DND-41 (cell line): Measurements from ENCODE around the gene MRPS27.

Experiments used
- ATAC-seq: fragments of 200-7000 bp; cut with Tn5 transposase; 3 replicates; pipeline ENCODE4 v1.9.1; 2021; ENCODE audit warnings: low read depth; ENCODE audit not compliant: insufficient read depth
- DNase-seq: peaks from one replicate; pipeline ENCODE4 v3.0.0-alpha.2; 2020
- H2AFZ ChIP-seq: 2 replicates; pipeline ENCODE4 v1.6.0; 2012; ENCODE audit warnings: low read depth, low read length
- H3K27ac ChIP-seq: 2 replicates; pipeline ENCODE4 v1.5.1; 2012; ENCODE audit warnings: low read length, inconsistent platforms
- H3K27me3 ChIP-seq: fragments of 200-600 bp; sonication (generic); 2 replicates; pipeline ENCODE4 v1.6.0; 2012; ENCODE audit warnings: low read length, mild to moderate bottlenecking, inconsistent platforms; ENCODE audit not compliant: insufficient read depth, poor library complexity
- H3K36me3 ChIP-seq: 2 replicates; pipeline ENCODE4 v1.5.1; 2012; ENCODE audit warnings: low read length, inconsistent platforms; ENCODE audit not compliant: insufficient read depth
- H3K4me1 ChIP-seq: 2 replicates; pipeline ENCODE4 v1.5.1; 2012; ENCODE audit warnings: mild to moderate bottlenecking, low read length; ENCODE audit not compliant: insufficient read depth
- H3K4me2 ChIP-seq: 2 replicates; pipeline ENCODE4 v1.6.0; 2012; ENCODE audit warnings: mild to moderate bottlenecking, moderate library complexity, low read length, inconsistent platforms; ENCODE audit not compliant: insufficient read depth
- H3K4me3 ChIP-seq, 2 experiments: fragments of 200-600 bp in 1 of 2; shearing (Covaris generic) in 1 of 2; 2 replicates each; pipeline ENCODE4 v1.5.1; 2012 to 2016; ENCODE audit warnings: inconsistent platforms in 2 of 2, low read length in 2 of 2, mild to moderate bottlenecking in 2 of 2, low read depth in 1 of 2, moderate library complexity in 1 of 2
- H3K79me2 ChIP-seq: 2 replicates; pipeline ENCODE4 v1.6.0; 2012; ENCODE audit warnings: low read length, inconsistent platforms; ENCODE audit not compliant: insufficient read depth
- H3K9ac ChIP-seq: 2 replicates; pipeline ENCODE4 v1.6.0; 2012; ENCODE audit warnings: low read depth, mild to moderate bottlenecking, inconsistent platforms, low read length, moderate library complexity
- H3K9me3 ChIP-seq: 2 replicates; pipeline ENCODE4 v1.5.1; 2012; ENCODE audit warnings: low read length, moderate library complexity, mild to moderate bottlenecking, inconsistent platforms; ENCODE audit not compliant: insufficient read depth, severe bottlenecking
- H4K20me1 ChIP-seq: 2 replicates; pipeline ENCODE4 v1.6.0; 2012; ENCODE audit warnings: low read length; ENCODE audit not compliant: insufficient read depth
- EZH2 ChIP-seq: IDR thresholded peaks from 3 replicates; pipeline ENCODE4 v1.6.1; 2012; ENCODE audit warnings: borderline replicate concordance, low read depth, mild to moderate bottlenecking, moderate library complexity, low read length, inconsistent platforms; ENCODE audit not compliant: severe bottlenecking
- TF ChIP-seq, protein P1 (sequence below): IDR thresholded peaks from 2 replicates; pipeline ENCODE4 v1.5.1; 2012; ENCODE audit warnings: borderline replicate concordance, low read length, moderate library complexity, mild to moderate bottlenecking; ENCODE audit not compliant: poor library complexity, severe bottlenecking; ENCODE audit errors: extremely low read depth

The MRPS27 gene

DNA sequence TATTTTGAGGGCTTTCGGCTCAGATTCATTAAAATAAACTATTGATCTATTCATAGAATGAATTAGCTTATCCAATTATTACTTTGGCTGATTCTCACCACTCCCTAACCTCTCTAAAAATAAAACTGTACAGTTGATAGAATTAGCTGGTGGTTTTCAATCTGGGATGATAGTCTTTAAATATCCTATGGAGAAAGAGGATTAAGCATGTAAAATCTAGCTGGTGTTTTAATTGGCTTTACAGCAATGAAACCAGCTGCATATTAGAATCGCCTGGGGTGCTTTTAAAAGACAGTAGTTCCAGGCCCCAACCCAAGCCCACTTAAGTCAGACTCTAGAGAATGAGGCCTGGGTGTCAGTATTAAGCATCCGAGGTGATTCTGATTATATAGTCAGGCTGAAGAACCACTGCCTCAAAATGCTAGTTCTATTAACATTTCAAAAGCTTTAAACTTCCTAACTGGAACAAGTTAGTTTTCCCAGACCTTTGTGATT is 117.7 kb downstream of the MRPS27 start:
- no peak overlapping the region for H3K27ac ChIP-seq

DNA sequence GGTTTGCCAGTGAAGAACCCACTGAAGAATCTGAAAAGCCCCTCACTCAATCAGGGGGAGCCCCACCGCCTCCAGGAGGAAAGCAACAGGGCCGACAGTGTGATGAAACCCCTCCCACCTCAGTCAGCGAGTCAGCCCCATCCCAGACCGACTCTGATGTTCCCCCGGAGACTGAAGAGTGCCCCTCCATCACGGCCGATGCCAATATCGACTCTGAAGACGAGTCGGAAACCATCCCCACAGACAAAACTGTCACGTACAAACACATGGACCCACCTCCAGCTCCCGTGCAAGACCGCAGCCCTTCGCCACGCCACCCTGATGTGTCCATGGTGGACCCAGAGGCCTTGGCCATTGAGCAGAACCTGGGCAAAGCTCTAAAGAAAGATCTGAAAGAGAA is 120.4 kb downstream of the MRPS27 start:
- Histone ChIP-seq H3K4me1 (no peaks in the 10 kb centered on the region), H4K20me1 (no peaks in the 10 kb centered on the region), H3K79me2 (no peaks in the 10 kb centered on the region), H3K27me3 (no peaks in the 10 kb centered on the region), H3K27ac (no peak overlapping the region), H2AFZ (no peak overlapping the region), H3K4me3 (no peak overlapping the region), H3K4me2 (no peak overlapping the region), H3K9ac (no peak overlapping the region), H3K36me3 (no peaks in the 10 kb centered on the region), H3K9me3 (no peaks in the 10 kb centered on the region)
- DNase-seq: no peak
- ATAC-seq: no peak
- TF ChIP-seq EZH2: no peak
- TF ChIP-seq, protein P1, sequence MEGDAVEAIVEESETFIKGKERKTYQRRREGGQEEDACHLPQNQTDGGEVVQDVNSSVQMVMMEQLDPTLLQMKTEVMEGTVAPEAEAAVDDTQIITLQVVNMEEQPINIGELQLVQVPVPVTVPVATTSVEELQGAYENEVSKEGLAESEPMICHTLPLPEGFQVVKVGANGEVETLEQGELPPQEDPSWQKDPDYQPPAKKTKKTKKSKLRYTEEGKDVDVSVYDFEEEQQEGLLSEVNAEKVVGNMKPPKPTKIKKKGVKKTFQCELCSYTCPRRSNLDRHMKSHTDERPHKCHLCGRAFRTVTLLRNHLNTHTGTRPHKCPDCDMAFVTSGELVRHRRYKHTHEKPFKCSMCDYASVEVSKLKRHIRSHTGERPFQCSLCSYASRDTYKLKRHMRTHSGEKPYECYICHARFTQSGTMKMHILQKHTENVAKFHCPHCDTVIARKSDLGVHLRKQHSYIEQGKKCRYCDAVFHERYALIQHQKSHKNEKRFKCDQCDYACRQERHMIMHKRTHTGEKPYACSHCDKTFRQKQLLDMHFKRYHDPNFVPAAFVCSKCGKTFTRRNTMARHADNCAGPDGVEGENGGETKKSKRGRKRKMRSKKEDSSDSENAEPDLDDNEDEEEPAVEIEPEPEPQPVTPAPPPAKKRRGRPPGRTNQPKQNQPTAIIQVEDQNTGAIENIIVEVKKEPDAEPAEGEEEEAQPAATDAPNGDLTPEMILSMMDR: no peak

More for the DNA sequence above, 117.7 kb downstream of the MRPS27 start:
- Histone ChIP-seq H3K27me3 (no peaks in the 10 kb centered on the region), H3K4me3 (no peak overlapping the region), H4K20me1 (no peaks in the 10 kb centered on the region), H3K36me3 (no peaks in the 10 kb centered on the region), H3K9me3 (no peaks in the 10 kb centered on the region), H3K4me1 (no peaks in the 10 kb centered on the region), H2AFZ (no peak overlapping the region), H3K4me2 (no peak overlapping the region), H3K9ac (no peak overlapping the region), H3K79me2 (no peaks in the 10 kb centered on the region)
- no peak for TF ChIP-seq EZH2
- TF ChIP-seq, protein P1: no peak
- ATAC-seq (no peak), DNase-seq (no peak)

DNA sequence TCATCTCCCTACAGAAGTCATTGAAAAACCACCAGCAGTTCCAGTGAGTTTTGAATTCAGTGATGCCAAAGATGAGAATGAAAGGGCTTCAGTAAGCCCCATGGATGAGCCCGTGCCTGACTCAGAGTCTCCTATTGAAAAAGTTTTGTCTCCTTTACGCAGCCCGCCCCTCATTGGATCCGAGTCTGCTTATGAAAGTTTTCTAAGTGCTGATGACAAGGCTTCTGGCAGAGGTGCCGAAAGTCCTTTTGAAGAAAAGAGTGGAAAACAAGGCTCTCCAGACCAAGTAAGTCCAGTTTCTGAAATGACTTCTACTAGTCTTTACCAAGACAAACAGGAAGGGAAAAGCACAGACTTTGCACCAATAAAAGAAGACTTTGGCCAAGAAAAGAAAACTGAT is 122.6 kb downstream of the MRPS27 start:
- no peak overlapping the region for H3K9ac ChIP-seq
- no peak overlapping the region for H2AFZ ChIP-seq
- no peak for TF ChIP-seq EZH2
- TF ChIP-seq, protein P1: no peak
- H3K36me3 ChIP-seq: no peaks in the 10 kb centered on the region
- no peaks in the 10 kb centered on the region for H4K20me1 ChIP-seq
- DNase-seq (no peak), ATAC-seq (no peak)
- H3K4me1 ChIP-seq: no peaks in the 10 kb centered on the region
- peaks cover 8% of the 10 kb centered on the region for H3K27me3 ChIP-seq
- peaks cover 3% of the 10 kb centered on the region for H3K9me3 ChIP-seq
- H3K79me2 ChIP-seq: no peaks in the 10 kb centered on the region
- no peak overlapping the region for H3K27ac ChIP-seq
- H3K4me2 ChIP-seq: no peak overlapping the region
- no peak overlapping the region for H3K4me3 ChIP-seq

DNA sequence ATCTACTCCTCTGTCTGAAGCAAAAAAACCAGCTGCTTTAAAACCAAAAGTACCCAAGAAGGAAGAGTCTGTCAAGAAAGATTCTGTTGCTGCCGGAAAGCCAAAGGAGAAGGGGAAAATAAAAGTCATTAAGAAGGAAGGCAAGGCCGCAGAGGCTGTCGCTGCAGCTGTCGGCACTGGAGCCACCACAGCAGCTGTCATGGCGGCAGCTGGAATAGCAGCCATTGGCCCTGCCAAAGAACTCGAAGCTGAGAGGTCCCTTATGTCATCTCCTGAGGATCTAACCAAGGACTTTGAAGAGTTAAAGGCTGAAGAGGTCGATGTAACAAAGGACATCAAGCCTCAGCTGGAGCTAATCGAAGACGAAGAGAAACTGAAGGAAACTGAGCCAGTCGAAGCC is 124.5 kb downstream of the MRPS27 start:
- no peak for TF ChIP-seq EZH2
- TF ChIP-seq, protein P1: no peak
- Histone ChIP-seq H3K9ac (no peak overlapping the region), H4K20me1 (no peaks in the 10 kb centered on the region), H2AFZ (no peak overlapping the region), H3K4me1 (no peaks in the 10 kb centered on the region), H3K79me2 (no peaks in the 10 kb centered on the region), H3K27me3 (peaks cover 25% of the 10 kb centered on the region), H3K4me2 (no peak overlapping the region), H3K9me3 (peaks cover 3% of the 10 kb centered on the region), H3K4me3 (no peak overlapping the region), H3K27ac (no peak overlapping the region), H3K36me3 (no peaks in the 10 kb centered on the region)
- ATAC-seq (no peak), DNase-seq (no peak)
